ENCODE results near the gene DYTN.

The DYTN gene

GRCh38 chr2:206614811-206615210 is 103.4 kb downstream of the DYTN start:
- FAIRE-seq (peak; percentile 98), DNase-seq (ENCODE audit: insufficient read length, low spot score) (peak; percentile 60)
- peak; percentile 39; the same call in 1 of the 2 replicates for TF ChIP-seq POLR2A (IDR thresholded peaks at IDR 0.05; ENCODE audit: low read depth, low read length)

- TF ChIP-seq POLR2A (IDR thresholded peaks at IDR 0.05; ENCODE audit: low read depth, low read length), result no peak
- FAIRE-seq, result no peak
- no peak for DNase-seq (ENCODE audit: insufficient read length, low spot score)
Measured at GRCh38 chr2:206611736-206612135, 106.5 kb downstream of the DYTN start.

GRCh38 chr2:206611191-206611590 is 107.0 kb downstream of the DYTN start:
- TF ChIP-seq POLR2A (IDR thresholded peaks at IDR 0.05; ENCODE audit: low read depth, low read length), result no peak
- FAIRE-seq (no peak), DNase-seq (ENCODE audit: insufficient read length, low spot score) (no peak)

- FAIRE-seq (peak; percentile 11), DNase-seq (ENCODE audit: insufficient read length, low spot score) (no peak)
- no peak for TF ChIP-seq POLR2A (IDR thresholded peaks at IDR 0.05; ENCODE audit: low read depth, low read length)
Measured at GRCh38 chr2:206610451-206610850, 107.7 kb downstream of the DYTN start.

GRCh38 chr2:206603243-206603642 is 115.0 kb downstream of the DYTN start:
- no peak for FAIRE-seq
- DNase-seq (ENCODE audit: insufficient read length, low spot score), result no peak
- no peak for TF ChIP-seq POLR2A (IDR thresholded peaks at IDR 0.05; ENCODE audit: low read depth, low read length)

Data from H54 (cell line).